ENCODE data around the gene HERC6.
"Not testable (repeated sequence)": the region's sequence is repeated elsewhere in the genome, so short reads cannot be mapped to it uniquely, and the experiment has no call there.

HERC6 gene

DNA sequence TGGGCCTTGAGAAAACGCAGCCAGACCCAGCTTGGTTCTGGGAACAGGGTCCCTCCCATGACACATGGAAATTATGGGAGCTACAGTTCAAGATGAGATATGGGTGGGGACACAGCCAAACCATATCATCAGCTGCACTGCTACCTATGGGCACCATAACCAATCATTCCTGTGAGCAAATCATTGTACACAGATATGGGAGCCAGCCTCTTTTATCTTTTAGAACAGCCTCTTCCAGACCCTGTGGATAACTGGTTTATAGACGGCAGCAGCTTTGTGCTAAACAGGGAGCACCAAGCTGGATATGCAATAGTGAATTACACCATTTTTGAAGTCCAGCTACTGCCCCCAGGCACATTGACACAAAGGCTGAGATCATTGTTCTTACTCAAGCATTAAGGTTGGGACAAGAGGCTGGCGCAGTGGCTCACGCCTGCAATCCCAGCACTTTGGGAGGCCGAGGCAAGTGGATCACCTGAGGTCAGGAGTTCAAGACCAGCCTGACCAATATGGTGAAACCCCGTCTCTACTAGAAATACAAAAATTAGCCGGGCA, 69.6 kb downstream of the HERC6 start:
- not testable (repeated sequence) for DNase-seq

DNA sequence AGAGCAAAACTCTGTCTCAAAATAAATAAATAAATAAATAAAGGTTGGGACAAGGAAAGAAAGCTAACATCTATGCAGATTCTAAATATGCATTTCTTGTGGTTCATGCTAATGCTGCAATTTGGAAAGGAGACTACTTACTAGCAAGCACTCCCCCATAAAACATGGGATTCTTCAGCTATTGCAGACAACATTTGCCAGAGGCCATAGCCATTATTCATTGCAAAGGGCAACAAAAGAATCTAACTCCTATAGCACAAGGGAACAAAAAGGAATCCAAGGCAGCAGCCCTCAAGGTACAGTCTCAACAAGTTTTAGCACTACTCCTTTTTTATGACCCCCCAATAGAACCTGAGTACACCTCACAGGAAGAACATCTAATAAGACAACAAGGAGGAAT, 70.2 kb downstream of the HERC6 start:
- no peak for DNase-seq

DNA sequence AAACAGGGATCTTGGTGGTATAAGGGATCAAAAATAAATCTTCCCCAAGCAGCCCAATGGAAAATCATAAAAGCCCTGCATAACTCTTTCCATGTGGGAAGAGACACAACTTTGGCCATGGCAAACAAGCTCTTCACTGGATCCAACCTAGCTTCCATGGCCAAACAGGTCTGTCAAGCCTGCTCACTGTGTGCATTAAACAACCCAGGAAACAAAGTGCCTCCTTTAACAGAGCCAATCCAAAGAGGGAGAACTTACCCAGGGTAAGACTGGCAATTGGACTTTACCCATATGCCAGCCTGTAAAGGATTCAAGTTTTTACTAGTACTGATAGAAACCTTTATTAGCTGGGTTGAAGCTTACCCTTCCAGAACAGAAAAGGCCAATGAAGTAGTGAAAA, 70.6 kb downstream of the HERC6 start:
- no peak for DNase-seq

DNA sequence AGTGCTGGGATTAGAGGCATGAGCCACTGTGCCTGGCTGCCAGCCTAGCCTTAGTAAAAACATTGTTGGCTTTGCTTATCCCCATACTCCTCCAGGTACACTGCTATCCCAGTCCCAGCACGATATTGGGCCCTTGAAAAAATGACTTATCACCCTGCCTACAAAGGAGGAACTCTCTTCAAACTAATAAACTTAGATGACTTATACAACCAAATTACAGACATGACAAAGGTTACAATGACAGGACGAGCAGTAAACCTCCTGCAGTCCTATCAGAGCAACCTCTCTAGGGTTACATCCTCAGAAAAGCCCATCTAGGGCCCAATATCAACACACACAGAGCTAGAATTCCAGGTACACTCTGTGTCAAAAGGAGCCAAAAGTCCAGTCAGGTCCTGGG, 72.6 kb downstream of the HERC6 start:
- no peak for DNase-seq

DNA sequence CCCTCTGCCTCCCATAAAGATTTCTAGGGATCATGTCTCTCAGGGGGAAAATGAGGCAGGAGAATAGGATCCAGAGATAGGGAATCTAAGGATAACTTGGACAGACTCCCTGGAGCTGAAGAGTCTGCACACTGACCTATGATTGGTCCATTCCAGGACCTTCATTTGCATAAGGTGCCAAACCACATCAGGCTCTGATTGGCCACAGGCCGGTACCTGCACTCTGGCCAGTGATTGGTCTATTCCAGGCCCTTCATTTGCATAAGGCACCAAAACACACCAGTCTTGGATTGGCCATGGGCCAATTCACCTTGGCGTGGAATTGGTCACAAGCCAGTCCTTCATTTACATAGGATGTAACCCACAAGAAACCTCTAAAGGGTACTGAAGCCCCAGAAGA, 74.3 kb downstream of the HERC6 start:
- no peak for DNase-seq

DNA sequence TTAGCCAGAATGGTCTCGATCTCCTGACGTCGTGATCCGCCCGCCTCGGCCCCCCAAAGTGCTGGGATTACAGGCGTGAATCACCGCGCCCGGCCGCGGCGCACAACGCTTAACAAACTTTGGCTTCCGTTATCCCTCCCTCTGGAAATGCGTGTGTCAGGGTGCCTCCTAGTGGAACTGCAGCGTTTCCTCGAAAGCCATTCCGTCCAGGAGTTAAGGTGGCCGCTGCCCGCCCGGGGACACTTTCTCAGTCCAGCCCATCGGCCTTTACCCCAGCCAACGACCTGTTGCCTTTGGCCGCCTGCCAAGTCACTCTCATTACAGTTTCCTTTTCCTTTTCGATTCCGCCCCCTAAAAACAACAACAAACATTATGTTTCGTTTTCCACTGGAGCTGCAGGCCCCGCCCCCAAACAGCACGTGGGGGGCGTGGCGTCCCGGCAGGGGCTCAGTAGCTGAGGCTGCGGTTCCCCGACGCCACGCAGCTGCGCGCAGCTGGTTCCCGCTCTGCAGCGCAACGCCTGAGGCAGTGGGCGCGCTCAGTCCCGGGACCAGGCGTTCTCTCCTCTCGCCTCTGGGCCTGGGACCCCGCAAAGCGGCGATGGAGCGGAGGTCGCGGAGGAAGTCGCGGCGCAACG, 78.1 kb downstream of the HERC6 start, which contains the start of gene HERC5:
HERC5 (plus strand) TSS at position 450 of the 637 bp plus-strand sequence; CDS start at position 601, 151 bp downstream.
- DNase-seq = peak; percentile 33

DNA sequence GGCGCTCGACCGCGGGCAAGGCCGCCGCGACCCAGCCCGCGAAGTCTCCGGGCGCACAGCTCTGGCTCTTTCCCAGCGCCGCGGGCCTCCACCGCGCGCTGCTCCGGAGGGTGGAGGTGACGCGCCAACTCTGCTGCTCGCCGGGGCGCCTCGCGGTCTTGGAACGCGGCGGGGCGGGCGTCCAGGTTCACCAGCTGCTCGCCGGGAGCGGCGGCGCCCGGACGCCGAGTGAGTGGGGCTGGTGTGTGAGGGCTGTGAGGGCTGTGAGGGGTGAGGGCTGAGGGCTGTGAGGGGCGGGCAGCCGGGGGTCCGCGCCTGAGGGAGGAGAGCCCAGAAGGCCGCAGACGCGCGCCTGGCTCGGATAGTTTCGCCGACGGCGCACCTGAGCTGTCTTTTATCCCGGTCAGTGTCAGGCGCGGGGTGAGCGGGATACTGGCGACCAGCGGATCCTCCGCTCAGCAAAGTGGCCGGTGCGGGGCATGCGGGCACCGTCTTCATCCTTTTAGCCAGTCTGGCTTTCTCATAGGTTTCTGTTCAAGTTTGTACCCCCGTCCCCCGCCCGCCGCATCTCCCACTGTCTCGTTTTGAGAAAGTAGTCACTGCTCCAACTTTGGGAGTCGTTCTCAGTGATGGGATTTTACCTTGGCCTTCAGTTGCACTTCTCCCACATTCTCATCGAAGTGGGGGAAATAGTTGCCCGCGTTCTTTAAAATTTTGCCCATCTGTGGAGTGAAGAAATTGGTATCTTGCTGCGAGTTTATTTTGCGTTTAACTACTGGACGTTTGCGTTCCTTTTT, 78.9 kb downstream of the HERC6 start:
- DNase-seq = no peak

DNA sequence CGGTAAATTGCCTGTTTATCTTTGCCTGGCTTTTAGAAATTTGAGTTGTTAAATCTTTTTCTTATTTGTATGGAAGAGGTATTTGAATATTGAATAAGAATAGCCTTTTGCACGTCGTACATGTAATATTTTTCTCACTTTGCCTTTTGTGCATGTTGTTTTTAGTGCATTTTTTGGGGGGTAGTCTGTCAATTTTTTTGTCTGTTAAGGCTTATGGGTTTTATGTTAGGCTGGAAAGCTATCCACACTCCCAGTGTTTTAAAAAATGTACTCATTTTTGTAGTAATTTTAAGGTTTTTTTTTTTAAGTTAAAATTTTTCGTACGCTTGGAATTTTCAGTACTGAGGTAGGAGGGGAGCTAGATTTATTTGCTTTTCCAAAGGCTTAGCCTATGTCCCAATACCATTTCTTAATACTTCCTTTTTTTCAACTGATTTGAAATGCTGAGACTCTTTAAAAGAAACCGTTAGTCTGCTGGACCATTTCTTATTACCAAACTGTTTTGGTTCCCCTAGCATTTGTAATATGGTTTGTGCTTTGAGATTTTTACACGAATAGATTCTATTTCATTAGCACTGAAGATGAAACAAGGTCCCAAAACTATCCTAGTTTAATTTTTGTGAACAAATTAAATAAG, 79.6 kb downstream of the HERC6 start:
- no peak for DNase-seq

DNA sequence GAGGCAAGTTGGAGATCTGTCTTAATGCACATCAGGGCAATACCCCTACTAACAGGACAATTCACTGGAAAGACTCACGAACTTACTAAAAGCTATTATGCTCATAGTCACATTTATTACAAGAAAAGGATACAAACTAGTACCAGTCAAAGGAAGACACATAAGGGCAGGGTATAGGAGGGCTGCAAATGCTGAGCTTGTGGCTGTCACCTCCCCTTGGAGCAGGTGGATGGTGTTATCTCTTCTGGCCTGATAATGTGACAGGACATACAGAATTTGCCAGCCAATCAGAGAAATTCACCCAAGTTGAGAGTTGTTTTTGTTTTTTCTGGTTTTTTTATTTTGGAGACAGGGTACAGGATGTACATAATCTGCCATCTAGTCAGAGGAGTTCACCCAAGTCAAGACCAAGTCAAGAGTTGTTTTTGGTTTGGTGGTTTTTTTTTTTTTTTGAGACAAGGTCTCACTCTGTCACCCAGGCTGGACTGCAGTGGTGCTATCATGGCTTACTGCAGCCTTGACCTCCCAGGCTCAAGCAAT, 87.1 kb downstream of the HERC6 start:
- no peak for DNase-seq

DNA sequence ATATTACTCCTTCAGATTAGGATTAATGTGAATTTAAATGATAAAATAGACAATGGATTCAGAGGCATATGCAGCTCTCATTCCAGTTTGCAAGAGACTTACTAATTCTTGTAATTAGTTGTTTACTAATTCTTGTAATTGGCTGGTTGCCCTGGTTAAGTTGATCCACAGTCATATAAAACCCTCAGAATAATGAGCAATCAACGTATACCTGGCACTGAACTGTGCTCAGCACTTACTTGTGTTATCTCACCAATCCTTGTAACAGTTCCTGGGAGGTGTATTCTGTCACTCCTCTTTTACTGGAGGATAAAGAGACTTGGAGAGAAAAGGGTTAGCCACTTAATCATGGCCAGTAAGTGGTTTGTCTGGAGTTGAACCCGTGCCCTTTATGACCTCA, 88.7 kb downstream of the HERC6 start:
- DNase-seq = no peak

DNA sequence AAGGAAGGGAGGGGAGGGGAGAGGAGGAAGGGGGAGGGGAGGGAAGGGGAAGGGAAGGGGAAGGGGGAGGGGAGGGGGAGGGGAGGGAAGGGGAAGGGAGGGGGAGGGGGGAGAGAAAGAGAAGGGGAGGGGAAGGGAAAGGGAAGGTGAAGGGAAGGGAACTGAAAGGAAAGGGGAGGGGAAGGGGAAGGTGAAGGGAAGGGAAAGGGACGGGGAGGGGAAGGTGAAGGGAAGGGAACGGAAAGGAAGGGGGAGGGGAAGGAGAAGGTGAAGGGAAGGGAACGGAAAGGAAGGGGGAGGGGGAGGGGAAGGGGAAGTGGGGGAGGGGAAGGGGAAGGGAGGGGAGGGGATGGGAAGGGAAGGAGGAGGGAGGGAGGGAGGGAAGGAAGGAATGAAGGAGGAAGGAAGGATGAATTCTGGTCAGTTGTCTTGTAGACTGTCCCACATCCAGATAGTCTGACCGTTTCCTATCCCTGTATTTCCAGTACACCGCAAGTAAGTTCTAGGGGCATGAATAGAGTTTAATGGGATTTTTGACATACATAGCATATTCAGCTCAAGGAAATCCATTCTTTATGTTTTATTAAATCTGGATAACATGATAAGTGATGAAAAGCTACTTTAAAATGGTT, 98.7 kb downstream of the HERC6 start:
- no peak for DNase-seq

DNA sequence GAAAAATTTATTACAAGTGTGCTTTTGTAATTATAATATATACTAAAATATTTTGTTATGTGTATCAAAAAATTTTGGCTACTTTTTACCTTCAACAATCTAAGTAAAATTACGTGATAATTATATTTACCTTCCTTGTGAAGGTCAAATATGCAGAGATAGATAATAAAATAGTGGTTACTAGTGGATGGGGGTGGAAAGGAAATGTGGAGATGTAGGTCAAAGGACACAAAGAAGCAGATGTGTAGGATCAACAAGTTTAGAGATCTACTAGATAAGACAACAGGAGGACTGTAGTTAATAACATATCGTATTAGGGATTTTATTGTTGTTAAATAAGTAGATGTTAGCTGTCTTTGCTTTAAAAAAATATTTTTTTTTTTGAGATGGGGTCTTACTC, 99.6 kb downstream of the HERC6 start:
- DNase-seq = no peak

DNA sequence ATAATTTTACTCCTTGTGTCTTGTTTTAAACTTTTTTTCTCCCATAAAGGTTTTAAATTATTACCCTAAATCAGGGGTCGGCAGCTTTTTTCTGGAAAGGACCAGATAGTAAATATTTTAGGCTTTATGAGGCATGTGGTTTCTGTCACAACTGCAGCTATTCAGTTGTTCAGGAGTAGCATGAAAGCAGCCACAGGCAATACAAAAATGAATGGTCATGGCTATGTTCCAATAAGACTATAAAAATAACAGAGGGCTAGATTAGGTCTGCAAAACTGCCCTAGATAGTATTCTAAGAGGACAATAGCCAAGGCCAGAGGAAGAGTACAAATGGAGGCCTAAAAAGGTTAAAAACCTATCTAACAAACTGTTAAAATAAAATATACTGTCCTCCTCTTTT, 102.9 kb downstream of the HERC6 start:
- no peak for DNase-seq

DNA sequence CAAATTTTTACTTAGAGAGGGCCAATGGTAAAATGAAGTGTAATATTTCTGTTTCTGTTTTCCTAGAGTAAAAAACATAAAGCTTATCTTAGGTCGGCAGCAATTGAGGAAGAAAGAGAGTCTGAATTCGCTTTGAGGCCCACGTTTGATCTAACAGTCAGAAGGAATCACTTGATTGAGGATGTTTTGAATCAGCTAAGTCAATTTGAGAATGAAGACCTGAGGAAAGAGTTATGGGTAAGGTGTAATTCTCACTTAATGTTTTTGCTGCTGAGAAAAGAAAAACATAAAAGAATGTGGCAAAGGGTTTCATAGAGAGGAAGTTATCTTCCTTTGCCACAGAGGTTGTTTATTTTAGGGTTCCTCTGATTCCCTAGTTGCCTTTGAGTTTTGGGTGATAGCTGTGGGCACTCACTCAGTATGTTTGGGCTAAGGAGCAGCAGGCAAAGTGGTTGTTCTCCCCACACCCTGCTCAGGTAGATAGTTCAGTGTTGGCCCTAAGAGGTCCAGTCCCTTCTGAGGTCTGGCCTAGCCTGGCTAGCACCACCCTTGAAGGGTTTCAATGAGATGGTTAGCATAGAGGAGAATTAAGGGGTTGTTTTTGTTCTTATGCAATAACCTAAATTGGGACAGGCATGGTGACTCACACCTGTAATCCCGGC, 110.6 kb downstream of the HERC6 start:
- no peak for DNase-seq
